NCI-H748 (cell line): ENCODE data around the gene KBTBD12.

Experiments used
- DNase-seq: peaks from one replicate; lab custom pipeline; 2025; ENCODE audit not compliant: unreplicated experiment; lab: John Stamatoyannopoulos, UW

Gene KBTBD12

GRCh38 chr3:128009952-128010846, 95.2 kb downstream of the KBTBD12 start:
- no peak for DNase-seq

DNA sequence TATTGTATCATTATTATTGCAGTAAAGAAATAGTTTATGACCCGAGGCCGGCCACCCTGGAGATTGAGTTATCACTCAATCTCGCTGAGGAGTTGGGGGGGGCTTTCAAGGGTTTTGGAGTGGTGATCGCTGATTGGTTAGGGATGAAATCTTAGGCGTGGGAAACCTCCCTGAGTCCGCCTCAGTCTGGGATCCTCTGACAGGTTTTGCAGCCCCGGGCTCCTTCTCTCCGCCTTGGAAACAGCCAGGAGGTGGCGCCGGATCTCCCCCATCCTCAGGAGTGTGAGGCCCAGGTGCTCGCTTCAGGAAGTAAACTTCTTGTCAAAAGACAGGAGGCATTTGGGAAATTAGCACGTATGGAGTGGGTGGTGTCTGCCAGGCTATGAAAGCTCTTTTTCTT, 96.1 kb downstream of the KBTBD12 start:
- DNase-seq: peak; percentile 38

- no peak for DNase-seq
These were observed 97.0 kb downstream of the KBTBD12 start for GRCh38 chr3:128012050-128012449.

DNA sequence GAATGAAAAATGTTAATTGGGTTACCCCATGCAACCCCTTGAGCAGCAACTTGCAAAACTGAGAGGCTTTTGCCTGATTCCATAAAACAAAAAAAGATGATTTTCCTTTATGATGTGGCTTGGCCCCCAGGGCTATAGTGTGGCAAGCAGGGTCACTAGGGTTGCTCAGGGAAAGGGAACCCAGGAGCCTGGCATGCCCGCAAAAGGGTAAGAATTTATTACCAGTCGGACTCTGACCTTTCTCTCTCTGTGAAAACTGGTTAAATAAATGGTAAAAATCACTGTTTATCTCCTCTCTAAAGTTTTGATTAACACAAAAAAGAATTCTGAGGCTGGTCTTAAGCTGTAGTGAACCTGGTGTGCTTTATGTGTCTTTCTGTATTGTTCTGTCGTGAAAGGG, 99.5 kb downstream of the KBTBD12 start:
- DNase-seq: no peak

DNA sequence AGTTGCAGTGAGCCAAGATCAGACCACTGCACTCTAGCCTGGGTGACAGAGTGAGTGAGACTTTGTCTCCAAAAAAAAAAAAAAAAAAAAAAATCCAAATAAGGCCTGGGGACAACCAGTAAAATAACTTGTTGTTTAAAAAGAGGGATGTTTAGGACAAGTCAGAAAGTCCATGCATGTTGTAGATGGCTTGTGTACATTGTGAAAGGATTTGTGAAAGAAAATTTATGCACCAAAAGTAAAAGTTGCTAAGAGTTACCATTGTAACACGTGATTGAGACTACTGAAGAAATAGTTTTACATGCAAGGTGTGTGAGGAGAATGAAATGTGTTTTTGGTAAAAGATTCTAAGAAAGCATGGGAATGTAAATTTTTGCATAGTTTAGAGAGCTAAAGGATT, 101.5 kb downstream of the KBTBD12 start:
- no peak for DNase-seq

- DNase-seq: no peak
These were observed 106.8 kb downstream of the KBTBD12 start for GRCh38 chr3:128021768-128022372.

DNA sequence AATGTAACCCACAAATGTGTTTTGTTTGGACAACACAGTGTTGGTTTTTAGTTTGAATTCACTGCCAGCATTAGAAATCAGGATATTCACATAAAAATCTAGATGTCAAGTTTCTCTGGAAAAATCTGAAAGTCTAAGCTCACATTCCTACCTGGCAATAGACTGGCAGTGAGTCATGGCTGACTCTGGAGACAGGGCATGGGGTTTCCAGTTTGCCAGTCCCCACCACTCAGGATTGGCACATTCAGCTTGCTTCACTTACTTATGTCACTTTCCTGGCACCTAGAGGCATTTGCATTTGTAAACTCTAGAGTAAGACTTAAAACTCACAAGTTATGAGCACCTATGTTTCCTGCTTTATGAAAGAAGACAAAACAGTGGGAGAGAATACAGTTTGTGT, 118.1 kb downstream of the KBTBD12 start:
- no peak for DNase-seq

- DNase-seq: peak; percentile 15
These were observed 121.1 kb downstream of the KBTBD12 start for GRCh38 chr3:128036119-128036518.
